Measurements from ENCODE around the gene LRBA.

GRCh38 chr4:150817017-150817416, 198.1 kb downstream of the LRBA start:
- no peak for TF ChIP-seq POLR2AphosphoS5 (IDR thresholded peaks at IDR 0.05)
- no peak for TF ChIP-seq CTCF (IDR thresholded peaks at IDR 0.05)
- no peak for TF ChIP-seq POLR2A (IDR thresholded peaks at IDR 0.05)

All from breast epithelium (tissue), 3 donors.